ENCODE results near the gene KIR2DL4. TPM values are rescaled to one million over a fixed set of nuclear protein-coding genes. Genes with fewer than 3 reads are reported as not detected.
"Not testable (repeated sequence)": the region's sequence is repeated elsewhere in the genome, so short reads cannot be mapped to it uniquely, and the experiment has no call there.

KIR2DL4 gene
- total RNA-seq, 3 donors from 2014 or later (not counting 1 experiment from before 2014, with no cell fraction given): 7.1 to 14.5 (median 7.3) TPM

GRCh38 chr19:54859421-54859820 lies 56.0 kb downstream of the KIR2DL4 start:
- H3K9me3 Mint-ChIP-seq; H3K27ac Mint-ChIP-seq; H3K27me3 ChIP-seq (ENCODE audit: control insufficient read depth, insufficient read depth, low read length); H3K4me3 ChIP-seq (ENCODE audit: low read length); H3K9me3 ChIP-seq (ENCODE audit: control insufficient read depth, insufficient read depth, low read length); ATAC-seq; H3K36me3 ChIP-seq (ENCODE audit: control insufficient read depth, insufficient read depth, low read length); intact Hi-C loops (cut with micrococcal nuclease); H3K36me3 Mint-ChIP-seq; H3K4me3 Mint-ChIP-seq; DNase-seq; H3K4me1 ChIP-seq (ENCODE audit: control insufficient read depth, insufficient read depth, low read length); H3K27ac ChIP-seq (ENCODE audit: low read length): not testable (repeated sequence)
- WGBS (ENCODE audit: insufficient coverage): 63% methylated on average over 4 of the region's 7 CpGs
- peaks cover 3 to 18% of the 10 kb centered on the region in 2 donors for H3K27me3 Mint-ChIP-seq (ENCODE audit: low read depth in 2 of 2)
- peaks cover 0 to 10% of the 10 kb centered on the region in 2 donors for H3K4me1 Mint-ChIP-seq

- H3K4me1 Mint-ChIP-seq; H3K4me1 ChIP-seq (ENCODE audit: control insufficient read depth, insufficient read depth, low read length); H3K4me3 ChIP-seq (ENCODE audit: low read length); intact Hi-C loops (cut with micrococcal nuclease); ATAC-seq; H3K36me3 ChIP-seq (ENCODE audit: control insufficient read depth, insufficient read depth, low read length); H3K4me3 Mint-ChIP-seq; H3K9me3 Mint-ChIP-seq; H3K27me3 ChIP-seq (ENCODE audit: control insufficient read depth, insufficient read depth, low read length); DNase-seq; H3K9me3 ChIP-seq (ENCODE audit: control insufficient read depth, insufficient read depth, low read length); H3K27ac ChIP-seq (ENCODE audit: low read length); H3K27ac Mint-ChIP-seq; H3K36me3 Mint-ChIP-seq: not testable (repeated sequence)
- peaks cover 3 to 26% of the 10 kb centered on the region in 2 donors for H3K27me3 Mint-ChIP-seq (ENCODE audit: low read depth in 2 of 2)
- no CpG with 5 or more reads among the region's 3 CpGs for WGBS (ENCODE audit: insufficient coverage)
Measured at GRCh38 chr19:54863459-54863858, 60.0 kb downstream of the KIR2DL4 start.

Other genes with a start within 250 kb of the KIR2DL4 start
- gene LILRA2, start 229.8 kb upstream of the KIR2DL4 start, total RNA-seq: 1 to 10 TPM; 1.4 to 8.4 (median 5.6) TPM
- gene LILRA1, start 210.0 kb upstream of the KIR2DL4 start, total RNA-seq: 10 to 100 TPM in 1 of 3 donors, 1 to 10 TPM in 2; 1.4 to 13.0 (median 6.1) TPM
- 10 to 100 TPM; 18.4 to 44.4 (median 38.5) TPM for gene LILRB1, start 173.1 kb upstream of the KIR2DL4 start, total RNA-seq
- gene LILRB4, start 140.6 kb upstream of the KIR2DL4 start, total RNA-seq: 1 to 10 TPM; 1.5 to 3.6 (median 2.5) TPM
- not detected for gene KIR3DL3, start 79.2 kb upstream of the KIR2DL4 start, total RNA-seq
- 10 to 100 TPM; 40.7 to 57.3 (median 54.1) TPM for gene KIR2DL3, start 65.1 kb upstream of the KIR2DL4 start, total RNA-seq
- gene KIR2DL1, start 33.8 kb upstream of the KIR2DL4 start, total RNA-seq: 10 to 100 TPM; 39.5 to 88.2 (median 70.8) TPM
- gene KIR3DL1, start 12.9 kb downstream of the KIR2DL4 start, total RNA-seq: 10 to 100 TPM; 34.7 to 97.1 (median 41.2) TPM
- gene KIR2DS4, start 29.1 kb downstream of the KIR2DL4 start, total RNA-seq: 100 to 1,000 TPM in 1 of 3 donors, 10 to 100 TPM in 2; 54.5 to 171 (median 56.4) TPM
- 10 to 100 TPM; 24.0 to 89.0 (median 65.1) TPM for gene KIR3DL2, start 46.8 kb downstream of the KIR2DL4 start, total RNA-seq
- gene FCAR, start 70.6 kb downstream of the KIR2DL4 start, total RNA-seq: 10 to 100 TPM in 1 of 3 donors, 1 to 10 TPM in 1, under 1 TPM in 1; 0.26 to 23.7 (median 6.7) TPM
- gene NCR1, start 102.5 kb downstream of the KIR2DL4 start, total RNA-seq: 100 to 1,000 TPM; 213 to 342 (median 244) TPM
- gene NLRP7, start 143.9 kb downstream of the KIR2DL4 start, total RNA-seq: not detected
- 10 to 100 TPM; 30.2 to 71.2 (median 42.6) TPM for gene NLRP2, start 162.8 kb downstream of the KIR2DL4 start, total RNA-seq
- gene GP6, start 234.7 kb downstream of the KIR2DL4 start, total RNA-seq: 1 to 10 TPM in 2 of 3 donors, under 1 TPM in 1; 0.95 to 3.3 (median 2.3) TPM

Measured in natural killer cell (primary cell).